H9 (cell line): ENCODE data around the gene MDFI. TPM values are rescaled to one million over a fixed set of nuclear protein-coding genes. Genes with fewer than 3 reads are reported as not detected.

Experiments used
- DNase-seq: peaks from one replicate; pipeline ENCODE4 v3.0.0-alpha.2; 2017
- H2AFZ ChIP-seq: one replicate; pipeline ENCODE4 v1.6.1; 2013; ENCODE audit warnings: mild to moderate bottlenecking, low read length, control low read depth, moderate library complexity
- H2AK5ac ChIP-seq: 2 replicates; pipeline ENCODE4 v1.6.1; 2013; ENCODE audit warnings: low read length, control low read depth, mixed read lengths; ENCODE audit not compliant: insufficient read length
- H2BK120ac ChIP-seq: one replicate; pipeline ENCODE4 v1.6.1; 2013; ENCODE audit warnings: low read depth, mild to moderate bottlenecking, low read length, control low read depth, inconsistent platforms; ENCODE audit not compliant: poor library complexity, severe bottlenecking
- H2BK12ac ChIP-seq: 2 replicates; pipeline ENCODE4 v1.6.1; 2013; ENCODE audit warnings: low read length, control low read depth, mixed read lengths, low read depth; ENCODE audit not compliant: insufficient read length
- H2BK15ac ChIP-seq: 2 replicates; pipeline ENCODE4 v1.6.1; 2013; ENCODE audit warnings: low read depth, low read length, control low read depth
- H2BK20ac ChIP-seq: one replicate; pipeline ENCODE4 v1.6.1; 2013; ENCODE audit warnings: low read depth, mild to moderate bottlenecking, low read length, control low read depth, inconsistent platforms; ENCODE audit not compliant: poor library complexity, severe bottlenecking
- H2BK5ac ChIP-seq: 2 replicates; pipeline ENCODE4 v1.6.1; 2013; ENCODE audit warnings: low read length, control low read depth, mixed read lengths; ENCODE audit not compliant: insufficient read length
- H3K14ac ChIP-seq: 2 replicates; pipeline ENCODE4 v1.6.1; 2013; ENCODE audit warnings: low read length, control low read depth; ENCODE audit not compliant: insufficient read depth
- H3K18ac ChIP-seq: 2 replicates; pipeline ENCODE4 v1.6.1; 2013; ENCODE audit warnings: low read depth, mild to moderate bottlenecking, mixed read lengths, low read length, control low read depth; ENCODE audit not compliant: insufficient read length
- H3K23ac ChIP-seq: 2 replicates; pipeline ENCODE4 v1.6.1; 2013; ENCODE audit warnings: low read length, control low read depth, mixed read lengths, low read depth; ENCODE audit not compliant: insufficient read length
- H3K23me2 ChIP-seq: 2 replicates; pipeline ENCODE4 v1.6.1; 2013; ENCODE audit warnings: low read depth, mild to moderate bottlenecking, mixed read lengths, low read length, control low read depth; ENCODE audit not compliant: insufficient read length, poor library complexity, severe bottlenecking
- H3K27ac ChIP-seq: 2 replicates; pipeline ENCODE4 v1.5.1; 2013; ENCODE audit warnings: low read length, control low read depth, mixed read lengths, low read depth; ENCODE audit not compliant: insufficient read length
- H3K27me3 ChIP-seq: 2 replicates; pipeline ENCODE4 v1.6.1; 2013; ENCODE audit warnings: low read length, control low read depth, inconsistent platforms; ENCODE audit not compliant: insufficient read depth
- H3K4ac ChIP-seq: 2 replicates; pipeline ENCODE4 v1.6.1; 2013; ENCODE audit warnings: low read depth, mild to moderate bottlenecking, control low read depth, inconsistent platforms, low read length, moderate library complexity
- H3K4me1 ChIP-seq: 2 replicates; pipeline ENCODE4 v1.6.1; 2013; ENCODE audit warnings: low read length, control low read depth, inconsistent platforms; ENCODE audit not compliant: insufficient read depth
- H3K4me2 ChIP-seq: 2 replicates; pipeline ENCODE4 v1.6.1; 2013; ENCODE audit warnings: low read length, control low read depth, mixed read lengths; ENCODE audit not compliant: insufficient read length, insufficient read depth
- H3K56ac ChIP-seq: 2 replicates; pipeline ENCODE4 v1.6.1; 2013; ENCODE audit warnings: low read depth, mild to moderate bottlenecking, mixed read lengths, low read length, control low read depth; ENCODE audit not compliant: insufficient read length
- H3K79me1 ChIP-seq: 2 replicates; pipeline ENCODE4 v1.6.1; 2013; ENCODE audit warnings: low read depth, mild to moderate bottlenecking, moderate library complexity, low read length, control low read depth, inconsistent platforms; ENCODE audit not compliant: insufficient read depth, poor library complexity, severe bottlenecking
- H3K79me2 ChIP-seq: 2 replicates; pipeline ENCODE4 v1.6.1; 2013; ENCODE audit warnings: low read length, control low read depth, inconsistent platforms; ENCODE audit not compliant: insufficient read depth
- H3K9ac ChIP-seq: 2 replicates; pipeline ENCODE4 v1.6.1; 2013; ENCODE audit warnings: low read length, control low read depth, mixed read lengths; ENCODE audit not compliant: insufficient read length; ENCODE audit errors: extremely low read depth
- H3K9me3 ChIP-seq: one replicate; pipeline ENCODE4 v1.6.1; 2013; ENCODE audit warnings: low read depth, low read length, inconsistent platforms; ENCODE audit not compliant: control insufficient read depth
- H3T11ph ChIP-seq: one replicate; pipeline ENCODE4 v1.6.1; 2013; ENCODE audit warnings: mild to moderate bottlenecking, low read length, control low read depth, inconsistent platforms
- H4K20me1 ChIP-seq: one replicate; pipeline ENCODE4 v1.6.1; 2013; ENCODE audit not compliant: control insufficient read depth, insufficient read length, insufficient read depth
- H4K5ac ChIP-seq: 2 replicates; pipeline ENCODE4 v1.6.1; 2013; ENCODE audit warnings: low read depth, mild to moderate bottlenecking, mixed read lengths, low read length, control low read depth; ENCODE audit not compliant: insufficient read length
- H4K8ac ChIP-seq: replicated peaks from 2 replicates; pipeline ENCODE4 v1.6.1; 2013; ENCODE audit warnings: low read length, control low read depth, mixed read lengths, low read depth; ENCODE audit not compliant: insufficient read length
- H4K91ac ChIP-seq: 2 replicates; pipeline ENCODE4 v1.6.1; 2013; ENCODE audit warnings: low read depth, mild to moderate bottlenecking, moderate library complexity, mixed read lengths, low read length, control low read depth; ENCODE audit not compliant: insufficient read length
- H3K27ac Mint-ChIP-seq, 3 experiments: 2 replicates in 2 of 3; 3 replicates in 1 of 3; pipeline ENCODE4 v1.8.0; 2020 to 2021; ENCODE audit warnings: mixed read lengths in 3 of 3, mild to moderate bottlenecking in 1 of 3, moderate library complexity in 1 of 3
- H3K27me3 Mint-ChIP-seq: 2 replicates; pipeline ENCODE4 v1.8.0; 2021; ENCODE audit warnings: low read depth, mild to moderate bottlenecking, moderate library complexity, mixed read lengths
- H3K36me3 Mint-ChIP-seq, 3 experiments: 2 replicates in 2 of 3; 3 replicates in 1 of 3; pipeline ENCODE4 v1.8.0; 2020 to 2021; ENCODE audit warnings: low read depth in 3 of 3, mixed read lengths in 3 of 3; ENCODE audit not compliant: insufficient read depth in 1 of 3
- H3K4me1 Mint-ChIP-seq, 2 experiments: 2 replicates each; pipeline ENCODE4 v1.8.0; 2020; ENCODE audit warnings: mixed read lengths in 2 of 2
- H3K4me3 Mint-ChIP-seq, 2 experiments: 2 replicates in 1 of 2; 3 replicates in 1 of 2; pipeline ENCODE4 v1.8.0; 2020 to 2021; ENCODE audit warnings: mild to moderate bottlenecking in 2 of 2, mixed read lengths in 2 of 2, moderate library complexity in 1 of 2
- H3K9me3 Mint-ChIP-seq, 2 experiments: 2 replicates in 1 of 2; 3 replicates in 1 of 2; pipeline ENCODE4 v1.8.0; 2020; ENCODE audit warnings: mild to moderate bottlenecking in 2 of 2, mixed read lengths in 2 of 2, moderate library complexity in 1 of 2
- CTCF ChIP-seq: fragments of 200-600 bp; sonication (generic); conservative IDR thresholded peaks from 3 replicates; pipeline ENCODE4 v1.8.0; 2021; ENCODE audit warnings: antibody characterized with exemption, mild to moderate bottlenecking
- whole genome bisulfite sequencing: extraction: QIAGEN DNeasy Blood & Tissue Kit; methylation state at CpG from one replicate; pipeline ENCODE4 v1.1.7; 2013; ENCODE audit warnings: missing lambda C conversion rate, low lambda C conversion rate, mixed read lengths; ENCODE audit not compliant: insufficient read length; ENCODE audit errors: extremely low coverage; 5-methylcytosine and 5-hydroxymethylcytosine counted together
- total RNA-seq: library from RNA; stranded (reverse); gene quantifications from 2 replicates; pipeline ENCODE4 v1.2.1, GENCODE V29; 2021

Gene MDFI
- total RNA-seq, 1 experiment from 2014 or later = 45.0 TPM

GRCh38 chr6:41651962-41652657, 13.8 kb downstream of the MDFI start:
- Mint-ChIP-seq H3K27me3 (peaks cover 2% of the 10 kb centered on the region; the same call in 1 of the 2 replicates), H3K4me3 (no peak overlapping the region), H3K27ac (peak overlapping the region in 2 of 3 experiments; percentile 35 to 62; a peak in 5 of 7 replicates), H3K4me1 (peaks cover 3 to 8% of the 10 kb centered on the region in 2 experiments; a peak in 3 of 4 replicates), H3K36me3 (peaks cover 23 to 47% (median 24%) of the 10 kb centered on the region in 3 experiments; a peak in 6 of 7 replicates), H3K9me3 (no peaks in the 10 kb centered on the region)
- Histone ChIP-seq H2BK120ac (no peak overlapping the region), H3K4ac (no peak overlapping the region), H3K4me1 (no peaks in the 10 kb centered on the region), H2BK20ac (no peak overlapping the region), H2AFZ (no peak overlapping the region), H3K23ac (no peak overlapping the region), H4K20me1 (no peaks in the 10 kb centered on the region), H4K8ac (no peak overlapping the region), H2BK5ac (no peak overlapping the region), H4K91ac (no peak overlapping the region), H3K79me2 (no peaks in the 10 kb centered on the region), H3K9ac (no peak overlapping the region), H3K23me2 (no peaks in the 10 kb centered on the region), H2AK5ac (no peak overlapping the region), H3K4me2 (no peak overlapping the region), H2BK12ac (no peak overlapping the region), H3K9me3 (no peaks in the 10 kb centered on the region), H3K27me3 (no peaks in the 10 kb centered on the region), H2BK15ac (no peak overlapping the region), H3K56ac (no peak overlapping the region), H3K18ac (no peak overlapping the region), H3T11ph (no peak overlapping the region), H3K27ac (no peak overlapping the region), H3K79me1 (no peaks in the 10 kb centered on the region), H3K14ac (no peak overlapping the region), H4K5ac (no peak overlapping the region)
- no peak for TF ChIP-seq CTCF
- WGBS = no CpG with 5 or more reads among the region's 14 CpGs
- no peak for DNase-seq
